Endodermal cell (in vitro differentiated cells): Measurements from ENCODE around the gene ZNF398. TPM values are rescaled to one million over a fixed set of nuclear protein-coding genes. Genes with fewer than 3 reads are reported as not detected.

Experiments used
- DNase-seq: peaks from one replicate; pipeline ENCODE4 v3.0.0-alpha.2; 2017
- H3K27ac ChIP-seq: 2 replicates; pipeline ENCODE4 v1.5.1; 2013; ENCODE audit warnings: mild to moderate bottlenecking, low read depth, low read length, moderate library complexity
- H3K27me3 ChIP-seq: 2 replicates; pipeline ENCODE4 v1.6.1; 2013; ENCODE audit warnings: mild to moderate bottlenecking, low read length, moderate library complexity; ENCODE audit not compliant: insufficient read depth, control insufficient read depth, poor library complexity, severe bottlenecking
- H3K36me3 ChIP-seq: 2 replicates; pipeline ENCODE4 v1.7.0; 2013; ENCODE audit warnings: mild to moderate bottlenecking, low read length, moderate library complexity; ENCODE audit not compliant: control insufficient read depth, insufficient read depth
- H3K4me1 ChIP-seq: one replicate; pipeline ENCODE4 v1.7.0; 2013; ENCODE audit warnings: low read length; ENCODE audit not compliant: control insufficient read depth, insufficient read depth
- H3K4me3 ChIP-seq: 2 replicates; pipeline ENCODE4 v1.5.1; 2013; ENCODE audit warnings: mild to moderate bottlenecking, low read length, moderate library complexity
- H3K9ac ChIP-seq: 2 replicates; pipeline ENCODE4 v1.6.1; 2013; ENCODE audit warnings: mild to moderate bottlenecking, low read length, moderate library complexity; ENCODE audit not compliant: poor library complexity, severe bottlenecking; ENCODE audit errors: extremely low read depth
- H3K9me3 ChIP-seq: 2 replicates; pipeline ENCODE4 v1.6.1; 2013; ENCODE audit warnings: mild to moderate bottlenecking, low read length, moderate library complexity; ENCODE audit not compliant: control insufficient read depth
- H3K27ac Mint-ChIP-seq: 2 replicates; pipeline ENCODE4 v1.8.0; 2020; ENCODE audit warnings: mixed read lengths
- H3K27me3 Mint-ChIP-seq: 2 replicates; pipeline ENCODE4 v1.8.0; 2021; ENCODE audit warnings: mild to moderate bottlenecking, mixed read lengths; ENCODE audit not compliant: insufficient read depth
- H3K36me3 Mint-ChIP-seq: 2 replicates; pipeline ENCODE4 v1.8.0; 2020; ENCODE audit warnings: low read depth, mixed read lengths
- H3K4me1 Mint-ChIP-seq: 2 replicates; pipeline ENCODE4 v1.8.0; 2020; ENCODE audit warnings: mixed read lengths
- H3K4me3 Mint-ChIP-seq: 2 replicates; pipeline ENCODE4 v1.8.0; 2020; ENCODE audit warnings: mild to moderate bottlenecking, moderate library complexity, mixed read lengths
- H3K9me3 Mint-ChIP-seq: 2 replicates; pipeline ENCODE4 v1.8.0; 2020; ENCODE audit warnings: mild to moderate bottlenecking, mixed read lengths
- CTCF ChIP-seq: fragments of 200-600 bp; sonication (generic); conservative IDR thresholded peaks from 2 replicates; pipeline ENCODE4 v1.5.0; 2021; ENCODE audit warnings: antibody characterized with exemption, mild to moderate bottlenecking
- WGBS, 2 experiments: methylation state at CpG; one replicate each; pipeline versions ENCODE4 v1.1.5 to v1.1.7; 2013; ENCODE audit warnings: missing lambda C conversion rate in 2 of 2, mixed read lengths in 1 of 2; ENCODE audit not compliant: insufficient coverage in 1 of 2, insufficient read length in 1 of 2; 5-methylcytosine and 5-hydroxymethylcytosine counted together
- total RNA-seq, 2 donors: library from RNA; stranded (reverse); fragmentation: NEBNext Ultra II Directional in 1 of 2; extraction: Animal tissue kit (Norgen Biotek cat#: 25700) in 1 of 2; gene quantifications; 2 replicates in 1 of 2; 3 replicates in 1 of 2; pipeline ENCODE4 v1.2.1, GENCODE V29; 2021

Gene ZNF398
- total RNA-seq, 2 donors from 2014 or later: 13.4 to 21.2 TPM

- peaks cover 4% of the 10 kb centered on the region for H3K36me3 Mint-ChIP-seq
- H3K9me3 ChIP-seq: no peaks in the 10 kb centered on the region
- H3K9me3 Mint-ChIP-seq: no peaks in the 10 kb centered on the region
- no peaks in the 10 kb centered on the region for H3K27me3 ChIP-seq
- peak overlapping the region; percentile 68 for H3K9ac ChIP-seq
- H3K27me3 Mint-ChIP-seq: no peaks in the 10 kb centered on the region
- TF ChIP-seq CTCF: no peak
- no peaks in the 10 kb centered on the region for H3K4me1 ChIP-seq
- no peaks in the 10 kb centered on the region for H3K36me3 ChIP-seq
- 0% methylated on average over 18 to 86 of the region's 86 CpGs for WGBS, 2 experiments
- peaks cover 22% of the 10 kb centered on the region for H3K4me1 Mint-ChIP-seq
- peak overlapping the region; percentile 77 for H3K27ac ChIP-seq
- DNase-seq: peak; percentile 81
- H3K27ac Mint-ChIP-seq: peak overlapping the region; percentile 94
- H3K4me3 ChIP-seq: peak overlapping the region; percentile 91
- H3K4me3 Mint-ChIP-seq: peak overlapping the region; percentile 77
Observed at GRCh38 chr7:149147752-149148653, 750 bp downstream of the ZNF398 start.

DNA sequence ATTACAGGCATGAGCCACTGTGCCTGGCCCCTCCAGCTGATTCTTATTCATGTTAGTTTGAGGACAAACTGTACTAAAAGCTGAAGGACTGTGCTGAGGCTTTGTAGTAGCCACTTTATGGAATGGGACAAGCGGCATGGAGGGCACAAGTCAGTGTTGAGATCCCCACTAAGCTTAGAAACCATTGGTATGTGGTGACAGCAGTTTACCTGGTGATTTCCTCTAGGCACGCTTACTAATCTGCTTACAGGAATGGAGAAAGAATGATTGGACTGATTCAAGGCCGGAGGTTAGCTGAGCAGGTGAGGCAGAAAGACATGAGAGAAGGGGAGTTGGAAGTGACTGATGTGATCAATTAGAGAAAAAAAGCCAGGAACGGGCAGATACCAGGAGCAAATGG is 3.7 kb downstream of the ZNF398 start:
- Mint-ChIP-seq H3K27me3 (no peaks in the 10 kb centered on the region), H3K36me3 (peaks cover 26% of the 10 kb centered on the region), H3K4me1 (peaks cover 6% of the 10 kb centered on the region), H3K9me3 (no peaks in the 10 kb centered on the region), H3K4me3 (no peak overlapping the region), H3K27ac (peak overlapping the region; percentile 8)
- Histone ChIP-seq H3K4me3 (no peak overlapping the region), H3K36me3 (peaks cover 20% of the 10 kb centered on the region), H3K9me3 (no peaks in the 10 kb centered on the region), H3K27me3 (no peaks in the 10 kb centered on the region), H3K9ac (no peak overlapping the region), H3K27ac (no peak overlapping the region), H3K4me1 (no peaks in the 10 kb centered on the region)
- no peak for DNase-seq
- WGBS, 2 experiments: 83 to 92% methylated on average over 4 of the region's 4 CpGs
- TF ChIP-seq CTCF: no peak

GRCh38 chr7:149153346-149153745 is 6.1 kb downstream of the ZNF398 start:
- no peaks in the 10 kb centered on the region for H3K27me3 Mint-ChIP-seq
- no peak for DNase-seq
- H3K27ac Mint-ChIP-seq: no peak overlapping the region
- Histone ChIP-seq H3K9me3 (no peaks in the 10 kb centered on the region), H3K4me3 (no peak overlapping the region), H3K9ac (no peak overlapping the region), H3K36me3 (peaks cover 25% of the 10 kb centered on the region), H3K4me1 (no peaks in the 10 kb centered on the region), H3K27me3 (no peaks in the 10 kb centered on the region), H3K27ac (no peak overlapping the region)
- H3K4me1 Mint-ChIP-seq: peaks cover 3% of the 10 kb centered on the region
- no peak overlapping the region for H3K4me3 Mint-ChIP-seq
- H3K9me3 Mint-ChIP-seq: peaks cover 2% of the 10 kb centered on the region
- no peak for TF ChIP-seq CTCF
- peaks cover 45% of the 10 kb centered on the region for H3K36me3 Mint-ChIP-seq
- 88 to 94% methylated on average over 1 to 2 of the region's 2 CpGs for WGBS, 2 experiments
